Heart right ventricle (tissue), 16 donors: Measurements from ENCODE around the gene ELMO1. TPM values are rescaled to one million over a fixed set of nuclear protein-coding genes. Genes with fewer than 3 reads are reported as not detected.
A peak's percentile ranks its signal among the peaks of the same experiment; 100 is the strongest.

Source experiments
- ATAC-seq, 8 donors: fragments of 200-7000 bp; cut with Tn5 transposase; one replicate each; pipeline ENCODE4 v1.9.1; 2020; ENCODE audit warnings: mild to moderate bottlenecking in 8 of 8, moderate library complexity in 8 of 8, moderate number of reproducible peaks in 1 of 8
- DNase-seq, 2 donors: peaks; one replicate each; pipeline ENCODE4 v3.0.0-alpha.2; 2020
- H3K27ac ChIP-seq, 10 donors: fragments of 200-600 bp; sonication (generic) in 2 of 10; one replicate each; pipeline versions ENCODE4 v1.5.0 to v1.8.0; 2020 to 2022; ENCODE audit warnings: mild to moderate bottlenecking in 3 of 10
- H3K27me3 ChIP-seq, 7 donors: fragments of 200-600 bp; one replicate each; pipeline ENCODE4 v1.8.0; 2021 to 2022; ENCODE audit warnings: mild to moderate bottlenecking in 2 of 7
- H3K36me3 ChIP-seq, 9 donors: fragments of 200-600 bp; sonication (generic) in 1 of 9; one replicate each; pipeline versions ENCODE4 v1.5.0 to v1.8.0; 2020 to 2022; ENCODE audit warnings: mild to moderate bottlenecking in 2 of 9
- H3K4me1 ChIP-seq, 9 donors: fragments of 200-600 bp; sonication (generic) in 1 of 9; one replicate each; pipeline versions ENCODE4 v1.5.0 to v1.8.0; 2020 to 2022; ENCODE audit warnings: mild to moderate bottlenecking in 4 of 9
- H3K4me3 ChIP-seq, 10 donors: fragments of 200-600 bp; sonication (generic) in 2 of 10; one replicate each; pipeline versions ENCODE4 v1.5.0 to v1.8.0; 2020 to 2022; ENCODE audit warnings: mild to moderate bottlenecking in 7 of 10, moderate library complexity in 2 of 10
- H3K9me3 ChIP-seq, 11 donors: fragments of 200-600 bp in 10 of 11; sonication (generic) in 2 of 11; one replicate each; pipeline versions ENCODE4 v1.5.0 to v1.8.0; 2013 to 2022; ENCODE audit warnings: mild to moderate bottlenecking in 2 of 11, control low read depth in 1 of 11, moderate library complexity in 1 of 11
- WGBS, 2 donors: extraction: QIAGEN DNeasy Blood & Tissue Kit; methylation state at CpG; one replicate each; pipeline ENCODE4 v1.1.7; 2013; ENCODE audit warnings: inconsistent platforms in 1 of 2; 5-methylcytosine and 5-hydroxymethylcytosine counted together
- intact Hi-C, 10 donors: fragments of 100-400 bp; cut with DNase I; formaldehyde crosslinking; loops; one replicate each; pipeline versions ENCODE4 v1.11.1 to v1.14.2; 2022
- polyA plus RNA-seq, 2 donors: library from polyadenylated mRNA; stranded (reverse); fragments of 200-250 nt; gene quantifications; one replicate each; pipeline ENCODE4 v1.2.3, GENCODE V29; 2013
- total RNA-seq, 10 donors: library from RNA; stranded (reverse); fragmentation: NEBNext Ultra II Directional in 3 of 10; extraction: Animal tissue kit (Norgen Biotek cat#: 25700) in 3 of 10; gene quantifications; one replicate each; pipeline versions ENCODE4 v1.2.1 to v1.2.4, GENCODE V29; 2021 to 2023
- TF ChIP-seq, protein P1 (sequence below), 9 donors: fragments of 200-600 bp; sonication (generic) in 2 of 9; IDR thresholded peaks; one replicate each; pipeline versions ENCODE4 v1.5.0 to v1.8.0; 2021 to 2022; ENCODE audit warnings: antibody characterized with exemption in 9 of 9, mild to moderate bottlenecking in 5 of 9, moderate library complexity in 1 of 9
- donor health status: Arrhythmogenic right ventricular cardiomyopathy.
- donor health status: ischemic (EF 13 %, LVEDD 7.1; RV severe dilation, severe dysfunction).
- donor health status: healthy with polysubstance abuse.
- donor health status: DM: no; HTN: yes; CAD: no.
- donor health status: DM: no; HTN: no; CAD: no.
- donor health status: ischemic (EF 25% LVEDD 6.9; RV normal size, moderate dysfunction).
- donor health status: ischemic (EF 25% LVEDD 5.7; RV mildly dilated, moderate dysfunction).
- donor health status: healthy.
- donor health status: DM: yes; HTN: yes; CAD: no.
- donor health status: Ischemic cardiomyopathy.
- donor health status: ischemic (EF 35%, LVEDD 5.7; RV mildly dilated, moderate dysfunction).
- donor health status: nonischemic (EF 11% LVEDD 7.7; RV severe dilation, severe dysfunction).
- donor health status: DM: yes; HTN: yes; CAD: no.
- donor health status: PGD.
- donor health status: ischemic (EF 29% LVEDD 5.4; RV normal size, mild dysfunction).
- donor health status: nonischemic (EF 23%, LVEDD 6.1; RV moderate dilation, normal function).

ELMO1 gene
- total and polyA plus RNA-seq, 12 donors: 8.5 to 18.0 (median 13.9) TPM

DNA sequence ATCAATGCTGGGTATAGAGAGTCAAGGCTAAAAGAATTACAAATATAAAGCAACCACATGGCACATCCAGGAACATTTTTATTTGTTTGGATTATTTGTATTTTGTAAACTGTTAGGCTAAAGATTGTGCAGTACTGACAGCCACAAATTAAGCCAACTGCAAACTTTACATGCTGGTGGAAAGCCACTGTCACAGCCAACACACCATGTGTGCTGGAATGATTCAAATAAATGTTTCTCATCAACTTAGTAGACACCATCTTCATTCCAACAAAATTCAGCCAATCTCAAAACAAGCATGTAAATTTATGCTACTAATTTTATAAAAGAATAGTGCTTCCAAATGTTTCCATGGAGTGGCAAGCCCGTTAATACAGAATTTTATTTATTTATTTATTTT lies 211.8 kb downstream of the ELMO1 start:
- Histone ChIP-seq H3K9me3 (no peaks in the 10 kb centered on the region), H3K27me3 (no peaks in the 10 kb centered on the region), H3K4me3 (no peak overlapping the region), H3K36me3 (peaks cover 0 to 8% (median 0%) of the 10 kb centered on the region in 9 donors), H3K4me1 (peaks cover 0 to 11% (median 0%) of the 10 kb centered on the region in 9 donors), H3K27ac (no peak overlapping the region)
- TF ChIP-seq, protein P1, sequence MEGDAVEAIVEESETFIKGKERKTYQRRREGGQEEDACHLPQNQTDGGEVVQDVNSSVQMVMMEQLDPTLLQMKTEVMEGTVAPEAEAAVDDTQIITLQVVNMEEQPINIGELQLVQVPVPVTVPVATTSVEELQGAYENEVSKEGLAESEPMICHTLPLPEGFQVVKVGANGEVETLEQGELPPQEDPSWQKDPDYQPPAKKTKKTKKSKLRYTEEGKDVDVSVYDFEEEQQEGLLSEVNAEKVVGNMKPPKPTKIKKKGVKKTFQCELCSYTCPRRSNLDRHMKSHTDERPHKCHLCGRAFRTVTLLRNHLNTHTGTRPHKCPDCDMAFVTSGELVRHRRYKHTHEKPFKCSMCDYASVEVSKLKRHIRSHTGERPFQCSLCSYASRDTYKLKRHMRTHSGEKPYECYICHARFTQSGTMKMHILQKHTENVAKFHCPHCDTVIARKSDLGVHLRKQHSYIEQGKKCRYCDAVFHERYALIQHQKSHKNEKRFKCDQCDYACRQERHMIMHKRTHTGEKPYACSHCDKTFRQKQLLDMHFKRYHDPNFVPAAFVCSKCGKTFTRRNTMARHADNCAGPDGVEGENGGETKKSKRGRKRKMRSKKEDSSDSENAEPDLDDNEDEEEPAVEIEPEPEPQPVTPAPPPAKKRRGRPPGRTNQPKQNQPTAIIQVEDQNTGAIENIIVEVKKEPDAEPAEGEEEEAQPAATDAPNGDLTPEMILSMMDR (IDR thresholded peaks at IDR 0.05): no peak
- DNase-seq (no peak), ATAC-seq (no peak)
- 96 to 98% methylated on average over 1 of the region's 1 CpG for WGBS, 2 donors
- intact Hi-C loops: loop anchor here in 7 of 10 donors (5.0 to 10.0 kb wide), 4 partner anchors 258 to 598 kb away; no protein-coding TSS in a partner anchor

DNA sequence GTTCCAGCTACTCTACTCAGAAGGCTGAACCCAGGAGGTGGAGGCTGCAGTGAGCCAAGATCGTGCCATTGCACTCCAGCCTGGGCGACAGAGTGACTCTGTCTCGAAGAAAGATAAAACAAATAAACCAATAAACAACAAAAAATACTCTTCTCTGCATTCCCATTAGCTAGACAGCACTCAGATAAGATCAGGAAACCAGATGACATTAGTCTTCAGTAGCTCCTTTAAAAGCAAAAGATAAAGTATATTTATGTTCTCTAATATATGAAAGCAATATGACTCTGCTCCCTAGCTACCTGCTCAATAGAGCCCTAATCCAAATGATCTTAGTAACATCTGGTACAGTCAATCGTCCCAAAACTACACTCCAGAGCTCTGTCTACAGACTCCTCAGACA lies 212.9 kb downstream of the ELMO1 start:
- ATAC-seq (no peak), DNase-seq (no peak)
- no peak overlapping the region for H3K4me3 ChIP-seq
- H3K27ac ChIP-seq: no peak overlapping the region
- peaks cover 0 to 8% (median 0%) of the 10 kb centered on the region in 9 donors for H3K36me3 ChIP-seq
- TF ChIP-seq, protein P1 (IDR thresholded peaks at IDR 0.05): no peak
- WGBS, 2 donors: 79 to 83% methylated on average over 4 of the region's 4 CpGs
- no peaks in the 10 kb centered on the region for H3K9me3 ChIP-seq
- intact Hi-C loops: loop anchor here in 8 of 10 donors (2.0 to 10.0 kb wide), 5 partner anchors 259 to 599 kb away; no protein-coding TSS in a partner anchor
- H3K4me1 ChIP-seq: peaks cover 0 to 13% (median 0%) of the 10 kb centered on the region in 9 donors
- H3K27me3 ChIP-seq: no peaks in the 10 kb centered on the region

DNA sequence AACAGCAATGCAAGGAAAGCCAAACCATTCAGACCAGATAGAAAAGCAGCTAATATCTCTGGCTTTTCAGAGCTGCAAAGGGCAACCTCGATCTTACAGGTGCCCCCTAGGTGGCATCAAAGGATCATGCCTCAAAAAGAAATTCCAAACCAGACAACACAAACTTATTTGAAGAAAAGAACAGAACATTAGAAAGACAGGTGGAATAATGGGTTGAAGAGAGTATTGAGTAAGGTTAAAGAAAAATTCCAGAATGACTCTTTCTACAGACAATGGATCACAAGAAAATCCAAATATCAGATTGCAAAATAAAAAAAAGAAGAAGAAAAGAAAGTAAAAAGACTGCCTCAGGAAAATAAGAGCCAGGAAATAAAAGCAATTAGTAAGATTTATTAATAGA lies 213.7 kb downstream of the ELMO1 start:
- H3K27me3 ChIP-seq: no peaks in the 10 kb centered on the region
- H3K27ac ChIP-seq: no peak overlapping the region
- H3K9me3 ChIP-seq: no peaks in the 10 kb centered on the region
- H3K4me3 ChIP-seq: no peak overlapping the region
- ATAC-seq: peak in 1 of 8 donors; percentile 33
- peaks cover 0 to 20% (median 3%) of the 10 kb centered on the region in 9 donors for H3K4me1 ChIP-seq
- TF ChIP-seq, protein P1 (IDR thresholded peaks at IDR 0.05): peak in 8 of 9 donors; percentile 21 to 71 (median 60)
- DNase-seq: no peak
- WGBS, 2 donors: 21 to 23% methylated on average over 1 of the region's 1 CpG
- H3K36me3 ChIP-seq: peaks cover 0 to 8% (median 0%) of the 10 kb centered on the region in 9 donors
- intact Hi-C loops: loop anchor here in 8 of 10 donors (2.0 to 10.0 kb wide), 6 partner anchors 260 to 600 kb away; no protein-coding TSS in a partner anchor

DNA sequence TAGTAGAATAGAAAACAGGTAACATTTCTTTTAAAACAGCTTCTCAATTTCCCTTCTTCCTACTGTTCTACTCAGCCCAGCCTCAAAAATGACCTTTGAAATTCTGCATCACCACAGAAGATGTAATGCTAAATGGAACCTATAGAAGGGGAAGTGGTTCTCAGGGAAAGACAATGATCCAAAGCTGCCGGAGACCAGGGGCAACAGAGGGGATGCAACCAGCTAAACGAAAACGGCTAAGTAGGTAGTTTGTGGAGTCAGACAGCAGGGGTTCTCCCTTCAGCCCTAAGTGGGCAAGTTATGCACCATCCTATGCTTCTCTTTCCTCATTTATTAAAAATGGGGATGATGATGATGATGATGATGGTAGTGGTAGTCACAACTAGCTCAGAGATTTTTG lies 214.3 kb downstream of the ELMO1 start:
- no peak overlapping the region for H3K4me3 ChIP-seq
- H3K4me1 ChIP-seq: peaks cover 0 to 25% (median 3%) of the 10 kb centered on the region in 9 donors
- H3K27ac ChIP-seq: no peak overlapping the region
- TF ChIP-seq, protein P1 (IDR thresholded peaks at IDR 0.05): no peak
- DNase-seq (no peak), ATAC-seq (no peak)
- no peaks in the 10 kb centered on the region for H3K27me3 ChIP-seq
- WGBS, 2 donors: 51 to 65% methylated on average over 3 of the region's 3 CpGs
- peaks cover 0 to 8% (median 0%) of the 10 kb centered on the region in 9 donors for H3K36me3 ChIP-seq
- H3K9me3 ChIP-seq: no peaks in the 10 kb centered on the region
- intact Hi-C loops: loop anchor here in 8 of 10 donors (2.0 to 10.0 kb wide), 5 partner anchors 260 to 600 kb away; no protein-coding TSS in a partner anchor
